Fibroblast of pulmonary artery (primary cell): ENCODE measurements around the gene OCIAD1.
"Not testable (repeated sequence)": the region's sequence is repeated elsewhere in the genome, so short reads cannot be mapped to it uniquely, and the experiment has no call there.

Source experiments
- DNase-seq: peaks from one replicate; pipeline ENCODE4 v3.0.0-alpha.2; 2010; ENCODE audit warnings: low read depth
- H3K4me3 ChIP-seq: replicated peaks from 2 replicates; pipeline ENCODE4 v1.5.1; 2011; ENCODE audit warnings: low read depth, mild to moderate bottlenecking, control low read depth, low read length, moderate library complexity
- TF ChIP-seq, protein P1 (sequence below): IDR thresholded peaks from 2 replicates; pipeline ENCODE4 v1.5.1; 2011; ENCODE audit warnings: mild to moderate bottlenecking, control low read depth, low read length, inconsistent platforms; ENCODE audit errors: missing control alignments

OCIAD1 gene

DNA sequence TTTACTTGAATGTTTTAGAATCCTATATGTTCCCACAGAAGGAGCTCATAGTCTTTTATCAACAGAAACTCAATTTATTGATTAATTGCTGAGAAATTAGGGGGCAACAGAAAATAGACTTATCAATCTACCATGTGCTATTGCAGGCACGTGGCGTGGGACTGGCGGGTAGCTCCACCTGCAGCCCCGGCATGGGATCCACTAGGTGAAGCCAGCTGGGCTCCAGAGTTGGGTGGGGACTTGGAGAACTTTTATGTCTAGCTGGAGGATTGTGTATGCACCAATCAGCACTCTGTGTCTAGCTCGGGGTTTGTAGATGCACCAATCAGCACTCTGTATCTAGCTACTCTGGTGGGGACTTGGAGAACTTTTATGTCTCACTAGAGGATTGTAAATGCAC, 3.3 kb upstream of the OCIAD1 start:
- TF ChIP-seq, protein P1, sequence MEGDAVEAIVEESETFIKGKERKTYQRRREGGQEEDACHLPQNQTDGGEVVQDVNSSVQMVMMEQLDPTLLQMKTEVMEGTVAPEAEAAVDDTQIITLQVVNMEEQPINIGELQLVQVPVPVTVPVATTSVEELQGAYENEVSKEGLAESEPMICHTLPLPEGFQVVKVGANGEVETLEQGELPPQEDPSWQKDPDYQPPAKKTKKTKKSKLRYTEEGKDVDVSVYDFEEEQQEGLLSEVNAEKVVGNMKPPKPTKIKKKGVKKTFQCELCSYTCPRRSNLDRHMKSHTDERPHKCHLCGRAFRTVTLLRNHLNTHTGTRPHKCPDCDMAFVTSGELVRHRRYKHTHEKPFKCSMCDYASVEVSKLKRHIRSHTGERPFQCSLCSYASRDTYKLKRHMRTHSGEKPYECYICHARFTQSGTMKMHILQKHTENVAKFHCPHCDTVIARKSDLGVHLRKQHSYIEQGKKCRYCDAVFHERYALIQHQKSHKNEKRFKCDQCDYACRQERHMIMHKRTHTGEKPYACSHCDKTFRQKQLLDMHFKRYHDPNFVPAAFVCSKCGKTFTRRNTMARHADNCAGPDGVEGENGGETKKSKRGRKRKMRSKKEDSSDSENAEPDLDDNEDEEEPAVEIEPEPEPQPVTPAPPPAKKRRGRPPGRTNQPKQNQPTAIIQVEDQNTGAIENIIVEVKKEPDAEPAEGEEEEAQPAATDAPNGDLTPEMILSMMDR = no peak
- DNase-seq = no peak
- H3K4me3 ChIP-seq = no peak overlapping the region

DNA sequence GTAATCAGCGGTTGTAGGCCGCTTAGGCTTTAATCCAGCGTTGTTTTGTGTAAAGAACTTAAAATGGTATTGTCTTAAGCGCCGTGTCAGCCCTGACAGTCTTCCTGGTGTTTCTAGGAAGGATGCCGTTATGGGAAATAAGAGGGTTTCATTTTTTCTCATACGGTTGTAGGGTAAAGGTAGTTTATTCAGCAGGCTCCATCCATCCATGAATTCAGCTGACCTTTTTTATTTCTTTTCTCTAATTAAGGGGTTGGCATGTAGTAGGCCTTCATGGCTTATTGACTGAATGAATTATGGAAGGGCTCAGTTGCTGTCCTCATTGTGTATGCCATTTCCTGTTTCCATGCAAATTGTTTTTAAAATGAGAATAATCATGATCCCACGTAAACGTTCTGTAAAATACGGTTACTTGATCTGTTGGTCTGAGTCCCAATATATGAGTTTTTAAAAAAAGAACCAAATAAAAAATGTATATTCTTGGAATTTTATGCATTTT, 693 bp downstream of the OCIAD1 start:
- DNase-seq = peak; percentile 21
- TF ChIP-seq, protein P1 = no peak
- H3K4me3 ChIP-seq = peak overlapping the region; percentile 100

DNA sequence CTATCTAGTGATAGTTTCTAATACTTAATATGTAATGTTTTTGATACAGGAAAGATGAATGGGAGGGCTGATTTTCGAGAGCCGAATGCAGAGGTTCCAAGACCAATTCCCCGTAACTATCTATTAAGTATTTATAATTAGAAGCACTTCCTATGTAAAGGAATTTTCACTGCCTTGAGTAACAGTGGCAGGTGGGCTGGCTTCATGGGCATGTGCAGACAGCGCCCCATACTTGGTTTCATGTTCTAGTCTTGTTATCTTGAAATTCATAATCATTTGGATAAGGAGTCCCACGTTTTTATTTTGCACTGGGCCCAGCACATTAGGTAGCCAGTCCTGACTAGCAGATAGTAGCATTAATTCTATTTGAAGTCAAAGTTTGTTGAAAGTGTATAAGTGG, 1.7 kb downstream of the OCIAD1 start:
- peak overlapping the region; percentile 100 for H3K4me3 ChIP-seq
- DNase-seq = no peak
- TF ChIP-seq, protein P1 = no peak

DNA sequence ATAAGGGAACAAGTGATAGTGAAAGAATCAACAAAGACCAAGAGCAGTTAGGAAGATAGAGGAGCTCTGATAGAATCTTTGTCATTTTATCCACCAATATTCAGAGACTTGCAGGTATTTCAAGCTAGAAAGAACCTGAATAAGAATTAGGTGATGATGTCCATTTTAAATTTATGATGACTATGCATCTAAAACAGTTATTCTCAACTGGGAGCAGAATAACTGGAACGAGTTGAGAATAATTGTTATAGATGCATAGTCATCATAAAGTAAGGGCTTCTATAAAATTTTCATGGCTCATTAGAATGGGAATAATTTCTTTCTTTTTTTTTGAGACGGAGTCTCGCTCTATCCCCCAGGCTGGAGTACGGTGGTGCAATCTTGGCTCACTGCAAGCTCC, 5.8 kb downstream of the OCIAD1 start:
- DNase-seq = no peak
- no peak overlapping the region for H3K4me3 ChIP-seq
- TF ChIP-seq, protein P1 = no peak

DNA sequence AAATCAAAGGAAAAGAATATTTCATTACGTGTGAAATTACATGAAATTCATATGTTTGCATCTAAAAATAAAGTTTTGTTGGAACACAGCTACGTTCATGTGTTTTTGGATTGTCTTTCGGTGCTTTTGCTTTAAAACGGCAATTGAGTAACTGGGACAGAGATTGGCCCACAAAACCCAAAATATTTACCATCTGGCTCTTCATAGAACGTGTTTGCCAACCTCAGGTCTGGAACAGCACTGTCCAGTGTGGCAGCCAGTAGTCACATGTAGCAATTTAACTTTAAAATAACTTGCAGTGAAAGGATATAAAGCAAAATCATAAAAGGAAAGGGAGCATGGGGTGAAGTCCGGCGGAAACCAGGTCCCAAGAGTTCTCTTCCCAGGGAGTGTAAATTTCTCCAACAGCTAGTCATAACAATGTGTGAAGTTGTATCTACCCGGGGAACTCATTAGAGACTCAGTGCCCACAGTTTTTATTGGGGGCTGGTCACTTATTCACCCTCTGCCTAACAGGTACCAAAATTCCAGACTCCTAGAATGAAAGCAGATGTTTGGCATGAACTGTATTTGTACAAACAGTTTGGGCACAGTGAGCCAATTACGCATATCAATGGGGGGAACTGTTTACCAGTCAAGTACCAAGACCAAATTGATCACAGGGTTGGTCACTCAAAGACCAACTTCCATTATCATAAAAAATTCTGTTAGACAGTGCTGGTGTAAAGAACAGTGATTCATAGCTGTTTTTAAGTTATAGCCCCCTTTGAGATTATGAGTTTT, 10.3 kb downstream of the OCIAD1 start:
- H3K4me3 ChIP-seq = no peak overlapping the region
- no peak for DNase-seq
- TF ChIP-seq, protein P1 = no peak

DNA sequence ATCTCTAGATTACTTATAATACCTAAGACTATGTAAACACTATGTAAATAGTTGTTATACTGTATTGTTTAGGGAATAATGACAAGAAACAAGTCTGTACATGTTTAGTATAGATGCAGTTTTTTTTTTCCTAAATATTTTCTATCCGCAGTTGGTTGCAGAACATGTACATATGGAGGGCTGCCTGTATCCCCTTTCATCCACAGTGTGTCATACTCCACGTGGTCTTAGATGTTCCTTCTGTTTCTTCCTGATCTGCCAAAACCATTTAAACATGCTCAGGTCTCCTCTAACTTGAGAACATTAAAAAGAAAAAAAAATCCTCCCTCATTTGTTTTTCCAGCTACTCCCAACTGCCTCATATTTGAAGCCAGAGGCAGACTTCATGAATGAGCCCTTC, 14.0 kb downstream of the OCIAD1 start:
- no peak overlapping the region for H3K4me3 ChIP-seq
- DNase-seq = no peak
- TF ChIP-seq, protein P1 = no peak

DNA sequence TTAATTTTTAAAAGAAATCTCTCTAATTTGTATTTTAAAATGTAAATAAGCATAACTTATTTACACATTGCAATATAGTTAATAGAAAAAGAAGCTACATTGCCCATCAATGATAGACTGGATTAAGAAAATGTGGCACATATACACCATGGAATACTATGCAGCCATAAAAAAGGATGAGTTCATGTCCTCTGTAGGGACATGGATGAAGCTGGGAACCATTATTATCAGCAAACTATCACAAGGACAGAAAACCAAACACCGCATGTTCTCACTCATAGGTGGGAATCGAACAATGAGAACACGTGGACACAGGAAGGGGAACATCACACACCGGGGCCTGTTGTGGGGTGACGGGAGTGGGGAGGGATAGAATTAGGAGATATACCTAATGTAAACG, 17.9 kb downstream of the OCIAD1 start:
- not testable (repeated sequence) for DNase-seq, H3K4me3 ChIP-seq
